Endothelial cell of umbilical vein (primary cell): Measurements from ENCODE around the gene TIMELESS. TPM values are rescaled to one million over a fixed set of nuclear protein-coding genes. Genes with fewer than 3 reads are reported as not detected.

Experiments
- BruUV-seq: library from RNA; stranded (reverse); fragments of 400-500 nt; replicated peaks from 2 replicates; lab custom pipeline; 2021; lab: Mats Ljungman, UMichigan
- CTCF ChIA-PET: fragments of 300-600, 350-600 bp; sonication (Branson Sonifier 250); formaldehyde crosslinking; loops from one replicate; lab custom pipeline; 2021; ENCODE audit warnings: antibody characterized with exemption, inconsistent platforms; lab: Charles Lee
- POLR2A ChIA-PET: fragments of 300-600, 350-600 bp; sonication (Branson Sonifier 250); formaldehyde crosslinking; loops from one replicate; lab custom pipeline; 2021; ENCODE audit warnings: antibody characterized with exemption, inconsistent platforms; lab: Charles Lee
- DNase-seq: peaks from one replicate; pipeline ENCODE4 v3.0.0-alpha.2; 2011; ENCODE audit warnings: low read depth, low spot score
- FAIRE-seq: peaks from 2 replicates; lab custom pipeline; 2011; peaks lifted over from hg19 to GRCh38; lab: Jason Lieb, UNC
- H2AFZ ChIP-seq: 2 replicates; pipeline ENCODE4 v1.6.0; 2012; ENCODE audit warnings: low read depth, low read length, control low read depth, inconsistent platforms
- H3K27ac ChIP-seq: 2 replicates; pipeline ENCODE4 v1.5.1; 2011; ENCODE audit warnings: low read depth, mild to moderate bottlenecking, control low read depth, low read length, moderate library complexity; ENCODE audit not compliant: insufficient read depth
- H3K27me3 ChIP-seq, 2 experiments: 2 replicates each; pipeline versions ENCODE4 v1.6.0 to v1.6.1; 2011; ENCODE audit warnings: low read length in 2 of 2, mixed read lengths in 1 of 2; ENCODE audit not compliant: control insufficient read depth in 2 of 2, insufficient read depth in 2 of 2
- H3K36me3 ChIP-seq, 2 experiments: 2 replicates in 1 of 2; 3 replicates in 1 of 2; pipeline ENCODE4 v1.5.1; 2011; ENCODE audit warnings: low read length in 2 of 2, mild to moderate bottlenecking in 1 of 2, moderate library complexity in 1 of 2; ENCODE audit not compliant: control insufficient read depth in 2 of 2, insufficient read depth in 2 of 2; ENCODE audit errors: extremely low read depth in 1 of 2
- H3K4me1 ChIP-seq: 3 replicates; pipeline ENCODE4 v1.5.1; 2011; ENCODE audit warnings: mild to moderate bottlenecking, low read length; ENCODE audit not compliant: control insufficient read depth, insufficient read depth; ENCODE audit errors: extremely low read depth
- H3K4me2 ChIP-seq: 2 replicates; pipeline ENCODE4 v1.6.1; 2011; ENCODE audit warnings: low read length, control low read depth, mixed read lengths; ENCODE audit not compliant: insufficient read depth
- H3K4me3 ChIP-seq, 3 experiments: fragments of 200-600 bp in 1 of 3; sonication (generic), shearing (Covaris generic) in 1 of 3; replicated peaks in 1 of 3; 2 replicates each; pipeline ENCODE4 v1.5.1; 2011 to 2016; ENCODE audit warnings: control low read depth in 3 of 3, low read length in 3 of 3, mild to moderate bottlenecking in 2 of 3, inconsistent platforms in 1 of 3, low read depth in 1 of 3, moderate library complexity in 1 of 3; ENCODE audit not compliant: insufficient read depth in 1 of 3
- H3K79me2 ChIP-seq: 2 replicates; pipeline ENCODE4 v1.6.0; 2012; ENCODE audit warnings: low read length, inconsistent platforms; ENCODE audit not compliant: control insufficient read depth, insufficient read depth
- H3K9ac ChIP-seq: replicated peaks from 2 replicates; pipeline ENCODE3; 2011; ENCODE audit warnings: low read length, control low read depth; ENCODE audit not compliant: insufficient read depth; ENCODE audit errors: extremely low read depth
- H3K9me1 ChIP-seq: replicated peaks from 3 replicates; pipeline ENCODE4 v1.6.0; 2011; ENCODE audit warnings: mild to moderate bottlenecking, low read length; ENCODE audit not compliant: control insufficient read depth, insufficient read depth; ENCODE audit errors: extremely low read depth
- H3K9me3 ChIP-seq: replicated peaks from 2 replicates; pipeline ENCODE4 v1.5.1; 2012; ENCODE audit warnings: low read length, inconsistent platforms; ENCODE audit not compliant: control insufficient read depth, insufficient read depth
- H4K20me1 ChIP-seq: replicated peaks from 2 replicates; pipeline ENCODE3; 2011; ENCODE audit warnings: mild to moderate bottlenecking, low read length; ENCODE audit not compliant: control insufficient read depth, insufficient read depth; ENCODE audit errors: extremely low read depth
- CTCF ChIP-seq, 2 donors: IDR thresholded peaks; 1 replicate in 1 of 2; 2 replicates in 1 of 2; pipeline ENCODE4 v1.5.1; 2011; ENCODE audit warnings: low read length in 2 of 2, mild to moderate bottlenecking in 2 of 2, moderate library complexity in 2 of 2, control low read depth in 1 of 2, inconsistent platforms in 1 of 2, low read depth in 1 of 2; ENCODE audit not compliant: insufficient read depth in 1 of 2; ENCODE audit errors: extremely low read depth in 1 of 2
- EZH2 ChIP-seq: IDR thresholded peaks from 2 replicates; pipeline ENCODE4 v1.6.1; 2012; ENCODE audit warnings: borderline replicate concordance, low read depth, mild to moderate bottlenecking, moderate library complexity, low read length, inconsistent platforms; ENCODE audit not compliant: severe bottlenecking
- FOS ChIP-seq: IDR thresholded peaks from 2 replicates; pipeline ENCODE4 v1.6.1; 2011; ENCODE audit warnings: mild to moderate bottlenecking, low read length, moderate library complexity, borderline replicate concordance; ENCODE audit not compliant: insufficient read depth
- GATA2 ChIP-seq: IDR thresholded peaks from 2 replicates; pipeline ENCODE4 v1.7.0; 2011; ENCODE audit warnings: low read depth, mild to moderate bottlenecking, moderate library complexity, mixed read lengths, low read length; ENCODE audit not compliant: insufficient read length, insufficient read depth
- JUN ChIP-seq: IDR thresholded peaks from 2 replicates; pipeline ENCODE4 v1.6.1; 2011; ENCODE audit warnings: borderline replicate concordance, low read depth; ENCODE audit not compliant: insufficient read length, insufficient read depth
- MAX ChIP-seq: IDR thresholded peaks from 2 replicates; pipeline ENCODE4 v1.6.1; 2011; ENCODE audit not compliant: insufficient read depth, insufficient read length
- MYC ChIP-seq: IDR thresholded peaks from one replicate; pipeline ENCODE4 v1.6.1; 2011; ENCODE audit warnings: mild to moderate bottlenecking, low read depth, low read length
- POLR2A ChIP-seq: IDR thresholded peaks from 2 replicates; pipeline ENCODE4 v1.6.1; 2012; ENCODE audit warnings: low read depth, mild to moderate bottlenecking, control low read depth, low read length
- POLR2AphosphoS5 ChIP-seq: IDR thresholded peaks from 2 replicates; pipeline ENCODE4 v1.6.1; 2012; ENCODE audit warnings: low read depth, mild to moderate bottlenecking, control low read depth, low read length, moderate library complexity; ENCODE audit not compliant: insufficient read depth
- dilution Hi-C: fragments of 300-500 bp; cut with MboI; formaldehyde crosslinking; loops from one replicate; pipeline ENCODE4 v1.15.0; 2019; ENCODE audit warnings: low sequenced_read_pairs; ENCODE audit not compliant: extremely low pct_ligation_motif_present
- intact Hi-C: fragments of 100-400 bp; cut with micrococcal nuclease; formaldehyde crosslinking; loops from one replicate; pipeline ENCODE4 v1.10.0; 2022
- polyA plus RNA-seq, 4 experiments: library from polyadenylated mRNA; depleted of rRNA in 3 of 4; stranded (reverse) in 3 of 4; unstranded in 1 of 4; fragments of >200 nt; gene quantifications; 2 replicates each; pipeline versions ENCODE4 v1.2.1 to v1.2.3, GENCODE V29; 2011 to 2012; ENCODE audit warnings: missing spikeins in 1 of 4
- total RNA-seq: library from RNA; stranded (reverse); gene quantifications from 2 replicates; pipeline ENCODE4 v1.2.3, GENCODE V29; 2021

TIMELESS gene
- total and polyA plus RNA-seq, 2 donors (not counting 3 experiments of a cell fraction or from before 2014, with no cell fraction given): 6.1 to 28.2 TPM

- no peak for FAIRE-seq
These were observed 20.0 kb upstream of the TIMELESS start for GRCh38 chr12:56469007-56469930.

GRCh38 chr12:56468216-56469006 lies 19.2 kb upstream of the TIMELESS start, which contains the start of gene SPRYD4:
SPRYD4 (plus strand) TSS chr12:56468578; CDS start chr12:56468592, 14 bp downstream.
- H3K4me2 ChIP-seq: peak within 1 kb of the TSS; percentile 84
- FAIRE-seq (peak; percentile 93), DNase-seq (peak; percentile 92)
- H2AFZ ChIP-seq: peak within 1 kb of the TSS; percentile 53
- H3K27ac ChIP-seq: peak within 1 kb of the TSS; percentile 58
- peaks cover 13% of the 10 kb centered on the region for H3K79me2 ChIP-seq
- TF ChIP-seq MYC (peak; percentile 100), POLR2A (peak; percentile 97), EZH2 (no peak), MAX (peak; percentile 99), JUN (no peak), CTCF (IDR thresholded peaks at IDR 0.05; ENCODE audit: extremely low read depth in 1 of 2, insufficient read depth in 1 of 2, low read depth in 1 of 2, low read length in 2 of 2) (peak; percentile 8 to 14), FOS (no peak), POLR2AphosphoS5 (peak; percentile 97), GATA2 (no peak)
- H3K36me3 ChIP-seq: peaks cover 0 to 4% of the 10 kb centered on the region in 2 experiments
- TSS peak; percentile 52 for BruUV-seq
- H3K9me1 ChIP-seq: no peaks in the 10 kb centered on the region
- H3K4me1 ChIP-seq: peaks cover 7% of the 10 kb centered on the region
- no peaks in the 10 kb centered on the region for H4K20me1 ChIP-seq
- POLR2A ChIA-PET: no interaction called here
- no peaks in the 10 kb centered on the region for H3K27me3 ChIP-seq
- intact Hi-C loops (loop anchor here (1.0 to 2.0 kb wide), 2 partner anchors 20 to 108 kb away; partner anchors contain the start of genes STAT2 and TIMELESS), dilution Hi-C loops (no loop called here)
- no peaks in the 10 kb centered on the region for H3K9me3 ChIP-seq
- H3K4me3 ChIP-seq: peak within 1 kb of the TSS; percentile 66 to 93 (median 93)
- CTCF ChIA-PET: no interaction called here
- peak within 1 kb of the TSS; percentile 91 for H3K9ac ChIP-seq

More at GRCh38 chr12:56469007-56469930, 20.0 kb upstream of the TIMELESS start:
- DNase-seq: no peak
- H3K4me1 ChIP-seq: peaks cover 7% of the 10 kb centered on the region
- H3K9me1 ChIP-seq: no peaks in the 10 kb centered on the region
- H3K4me2 ChIP-seq: peak overlapping the region; percentile 76
- no TSS peak for BruUV-seq
- TF ChIP-seq FOS: no peak
- intact Hi-C loops: loop anchor here (2.0 kb wide), 1 partner anchor 20 kb away; the partner anchor contains the start of gene TIMELESS
- dilution Hi-C loops: no loop called here
- peaks cover 13% of the 10 kb centered on the region for H3K79me2 ChIP-seq
- peak overlapping the region; percentile 66 to 93 (median 93) for H3K4me3 ChIP-seq
- H4K20me1 ChIP-seq: no peaks in the 10 kb centered on the region
- peak overlapping the region; percentile 91 for H3K9ac ChIP-seq
- peak overlapping the region; percentile 53 for H2AFZ ChIP-seq
- H3K9me3 ChIP-seq: no peaks in the 10 kb centered on the region
- ChIA-PET CTCF (interaction anchor here (1.2 kb wide), 1 partner anchor 110 kb away, joined by 3 read pairs; the partner anchor contains the start of gene STAT2), POLR2A (no interaction called here)
- peaks cover 0 to 4% of the 10 kb centered on the region in 2 experiments for H3K36me3 ChIP-seq
- H3K27me3 ChIP-seq: no peaks in the 10 kb centered on the region
- H3K27ac ChIP-seq: peak overlapping the region; percentile 58
